ENCODE measurements around the gene MSL3B.

MSL3B gene

GRCh38 chr2:233832414-233832813, 35.8 kb downstream of the MSL3B start:
- no peak for DNase-seq (ENCODE audit: low read depth)

GRCh38 chr2:233831861-233832260, 36.3 kb downstream of the MSL3B start:
- DNase-seq (ENCODE audit: low read depth): no peak
- TF ChIP-seq POLR2A (IDR thresholded peaks at IDR 0.05; ENCODE audit: extremely low read depth, insufficient read length) (no peak), MAX (IDR thresholded peaks at IDR 0.05; ENCODE audit: low read depth, low read length) (no peak), CTCF (IDR thresholded peaks at IDR 0.05; ENCODE audit: low read depth, low read length) (no peak), MYC (IDR thresholded peaks at IDR 0.05; ENCODE audit: low read depth, low read length) (no peak)
- no peak overlapping the region for H3K4me3 ChIP-seq (ENCODE audit: low read depth, low read length)

More at GRCh38 chr2:233832414-233832813, 35.8 kb downstream of the MSL3B start:
- no peak overlapping the region for H3K4me3 ChIP-seq (ENCODE audit: low read depth, low read length)
- TF ChIP-seq MYC (IDR thresholded peaks at IDR 0.05; ENCODE audit: low read depth, low read length): no peak
- no peak for TF ChIP-seq MAX (IDR thresholded peaks at IDR 0.05; ENCODE audit: low read depth, low read length)
- TF ChIP-seq CTCF (IDR thresholded peaks at IDR 0.05; ENCODE audit: low read depth, low read length): no peak
- no peak for TF ChIP-seq POLR2A (IDR thresholded peaks at IDR 0.05; ENCODE audit: extremely low read depth, insufficient read length)

- no peak for DNase-seq (ENCODE audit: low read depth)
- H3K4me3 ChIP-seq (ENCODE audit: low read depth, low read length): no peak overlapping the region
- TF ChIP-seq MYC (IDR thresholded peaks at IDR 0.05; ENCODE audit: low read depth, low read length): no peak
- TF ChIP-seq MAX (IDR thresholded peaks at IDR 0.05; ENCODE audit: low read depth, low read length): peak; percentile 54; the same call in 1 of the 2 replicates
These were observed 37.0 kb downstream of the MSL3B start for GRCh38 chr2:233831011-233831721.

GRCh38 chr2:233830111-233830802, 37.9 kb downstream of the MSL3B start:
- TF ChIP-seq POLR2A (IDR thresholded peaks at IDR 0.05; ENCODE audit: extremely low read depth, insufficient read length) (no peak), MYC (IDR thresholded peaks at IDR 0.05; ENCODE audit: low read depth, low read length) (no peak), CTCF (IDR thresholded peaks at IDR 0.05; ENCODE audit: low read depth, low read length) (no peak), MAX (IDR thresholded peaks at IDR 0.05; ENCODE audit: low read depth, low read length) (no peak)
- DNase-seq (ENCODE audit: low read depth): no peak
- H3K4me3 ChIP-seq (ENCODE audit: low read depth, low read length): no peak overlapping the region

- no peak overlapping the region for H3K4me3 ChIP-seq (ENCODE audit: low read depth, low read length)
- no peak for DNase-seq (ENCODE audit: low read depth)
- TF ChIP-seq POLR2A (IDR thresholded peaks at IDR 0.05; ENCODE audit: extremely low read depth, insufficient read length) (no peak), CTCF (IDR thresholded peaks at IDR 0.05; ENCODE audit: low read depth, low read length) (no peak), MYC (IDR thresholded peaks at IDR 0.05; ENCODE audit: low read depth, low read length) (no peak), MAX (IDR thresholded peaks at IDR 0.05; ENCODE audit: low read depth, low read length) (no peak)
These were observed 38.7 kb downstream of the MSL3B start for GRCh38 chr2:233829193-233830110.
